Activated naive CD4-positive, alpha-beta T cell treated with Interleukin-2 at 50 U/mL for 16 hours (primary cell): ENCODE data around the gene MLX.
"Not testable (repeated sequence)": the region's sequence is repeated elsewhere in the genome, so short reads cannot be mapped to it uniquely, and the experiment has no call there.

ENCODE experiments used
- DNase-seq: peaks from one replicate; pipeline ENCODE4 v3.0.0-alpha.2; 2020

Gene MLX

DNA sequence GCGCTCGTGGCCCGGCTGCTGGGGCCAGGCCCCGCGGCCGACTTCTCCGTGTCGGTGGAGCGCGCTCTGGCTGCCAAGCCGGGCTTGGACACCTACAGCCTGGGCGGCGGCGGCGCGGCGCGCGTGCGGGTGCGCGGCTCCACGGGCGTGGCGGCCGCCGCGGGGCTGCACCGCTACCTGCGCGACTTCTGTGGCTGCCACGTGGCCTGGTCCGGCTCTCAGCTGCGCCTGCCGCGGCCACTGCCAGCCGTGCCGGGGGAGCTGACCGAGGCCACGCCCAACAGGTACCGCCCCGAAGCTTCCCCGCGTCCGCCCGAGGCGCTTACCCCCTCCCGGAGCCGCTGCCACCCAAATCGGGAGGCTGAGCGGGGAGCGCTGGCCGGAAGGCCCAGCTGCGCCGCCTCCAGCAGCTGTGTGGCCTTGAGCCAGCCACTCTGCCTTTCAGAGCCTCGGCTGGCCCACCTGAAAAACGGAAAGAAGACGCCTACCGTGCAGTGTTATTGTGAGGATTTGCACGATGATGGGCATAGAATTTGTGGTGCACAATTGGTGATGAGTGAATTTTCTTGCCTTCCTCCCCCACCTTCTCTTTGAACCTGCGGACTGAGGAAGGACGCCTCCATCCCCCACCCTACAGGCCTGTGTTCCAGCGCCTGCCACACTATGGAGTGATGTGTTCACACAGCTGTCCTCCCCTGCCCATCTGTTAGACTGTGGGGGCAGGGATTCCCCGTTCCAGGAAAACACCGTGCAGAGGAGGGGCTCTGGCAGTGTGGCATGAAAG, 30.3 kb upstream of the MLX start:
- peak; percentile 77 for DNase-seq

DNA sequence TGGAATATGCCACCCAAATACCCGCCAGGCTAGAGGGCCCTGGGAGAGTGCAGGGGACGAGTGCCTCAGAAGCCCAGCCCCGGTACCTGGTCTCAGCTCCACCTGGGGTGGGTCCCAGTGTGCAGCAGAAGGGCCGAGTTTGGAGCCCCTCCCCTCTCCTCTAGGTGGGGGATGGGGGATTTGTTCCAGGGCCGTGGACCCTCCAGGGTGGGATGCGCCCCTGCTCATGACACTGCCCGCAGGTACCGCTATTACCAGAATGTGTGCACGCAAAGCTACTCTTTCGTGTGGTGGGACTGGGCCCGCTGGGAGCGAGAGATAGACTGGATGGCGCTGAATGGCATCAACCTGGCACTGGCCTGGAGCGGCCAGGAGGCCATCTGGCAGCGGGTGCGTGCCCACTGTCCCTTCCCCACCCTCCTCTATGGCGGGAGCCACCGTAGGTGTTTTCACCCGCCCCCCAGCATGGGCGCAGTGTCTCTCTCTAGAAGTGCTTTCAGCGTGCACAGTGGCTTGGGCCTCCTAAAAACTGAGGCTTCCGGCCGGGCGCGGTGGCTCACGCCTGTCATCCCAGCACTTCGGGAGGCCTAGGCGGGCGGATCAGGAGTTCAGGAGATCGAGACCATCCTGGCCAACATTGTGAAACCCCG, 29.6 kb upstream of the MLX start:
- DNase-seq = no peak

DNA sequence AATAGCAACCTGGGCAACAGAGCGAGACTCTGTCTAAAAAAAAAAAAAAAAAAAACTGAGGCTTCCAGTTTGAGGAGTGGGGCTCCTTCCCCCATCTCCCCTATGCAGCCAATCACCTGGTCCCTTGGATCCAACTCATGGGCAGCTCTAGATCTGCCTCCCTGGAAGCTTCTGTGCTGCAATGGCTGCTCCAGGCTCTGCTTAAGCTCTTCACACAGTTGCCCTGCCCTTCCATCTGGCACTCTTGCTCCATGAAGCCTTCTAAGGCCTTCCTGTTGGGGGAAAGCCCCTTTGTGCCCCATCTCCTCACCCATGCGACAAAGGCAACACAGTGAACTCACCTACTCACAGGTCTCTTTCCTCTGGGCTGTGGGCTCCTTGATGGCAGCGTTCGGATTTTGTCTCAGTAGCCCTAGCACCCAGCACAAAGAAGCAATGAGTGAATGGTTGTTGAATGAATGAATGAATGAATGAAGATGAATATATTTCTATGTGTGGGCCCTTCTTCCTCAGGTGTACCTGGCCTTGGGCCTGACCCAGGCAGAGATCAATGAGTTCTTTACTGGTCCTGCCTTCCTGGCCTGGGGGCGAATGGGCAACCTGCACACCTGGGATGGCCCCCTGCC, 29.0 kb upstream of the MLX start:
- DNase-seq = no peak

DNA sequence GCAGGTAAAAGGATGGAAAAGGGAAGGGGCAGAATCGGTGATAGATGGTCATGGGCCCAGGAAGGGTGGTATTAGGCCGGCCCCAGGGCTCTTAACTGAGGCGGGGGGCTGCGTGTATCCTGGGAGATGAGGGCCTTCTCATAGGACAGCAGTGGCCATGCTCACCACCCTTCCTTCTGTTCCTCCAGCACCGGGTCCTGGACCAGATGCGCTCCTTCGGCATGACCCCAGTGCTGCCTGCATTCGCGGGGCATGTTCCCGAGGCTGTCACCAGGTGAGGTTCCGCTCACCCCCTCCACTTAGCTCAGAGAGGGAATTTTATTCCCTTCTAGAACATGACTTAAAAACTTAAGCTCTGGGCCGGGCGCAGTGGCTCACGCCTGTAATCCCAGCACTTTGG, 28.4 kb upstream of the MLX start:
- no peak for DNase-seq

DNA sequence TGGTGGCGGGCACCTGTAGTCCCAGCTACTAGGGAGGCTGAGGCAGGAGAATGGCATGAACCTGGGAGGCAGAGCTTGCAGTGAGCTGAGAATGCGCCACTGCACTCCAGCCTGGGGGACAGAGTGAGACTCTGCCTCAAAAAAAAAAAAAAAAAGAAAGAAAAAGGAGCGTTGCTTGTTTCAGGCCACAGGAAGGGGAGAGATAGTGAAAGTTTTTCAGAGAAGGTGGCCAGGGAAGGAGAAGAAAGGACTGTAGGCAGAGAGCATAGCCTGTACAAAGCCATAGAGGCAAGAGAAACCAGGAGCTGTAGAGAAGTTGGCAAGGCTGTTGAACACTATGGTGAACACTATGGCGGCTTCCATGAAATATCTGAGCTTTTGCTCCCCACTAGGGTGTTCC, 26.3 kb upstream of the MLX start:
- not testable (repeated sequence) for DNase-seq

DNA sequence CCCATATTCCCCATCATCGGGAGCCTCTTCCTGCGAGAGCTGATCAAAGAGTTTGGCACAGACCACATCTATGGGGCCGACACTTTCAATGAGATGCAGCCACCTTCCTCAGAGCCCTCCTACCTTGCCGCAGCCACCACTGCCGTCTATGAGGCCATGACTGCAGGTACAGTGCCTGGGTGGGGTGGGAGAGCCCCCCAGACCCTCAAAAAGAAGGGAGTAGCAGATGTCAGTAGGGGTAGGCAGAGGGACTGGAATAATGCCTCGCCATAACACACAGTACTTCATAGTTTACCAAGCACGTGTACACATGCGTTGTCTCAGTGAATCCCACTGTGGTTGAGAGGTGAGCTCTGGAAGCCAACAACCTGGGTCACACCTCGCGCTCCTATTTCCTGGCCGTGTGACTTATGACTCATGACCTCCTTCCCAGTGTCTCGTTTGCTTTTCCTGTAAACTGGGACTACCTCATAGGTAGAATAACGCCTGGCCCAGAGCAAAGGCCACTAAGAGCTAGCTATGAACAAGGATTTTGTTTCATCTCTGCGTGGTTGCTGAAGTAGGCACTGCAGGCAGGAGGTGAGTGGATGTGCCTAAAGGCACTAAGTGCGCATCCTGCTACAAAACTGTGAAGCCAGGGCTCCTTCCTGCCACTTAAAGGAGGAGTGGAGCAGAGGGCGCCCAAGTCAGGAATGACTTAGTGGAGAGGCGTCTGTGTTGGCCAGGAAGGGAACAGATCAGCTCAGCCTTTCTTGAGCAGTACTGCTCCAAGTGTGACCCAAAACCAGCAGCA, 25.7 kb upstream of the MLX start:
- no peak for DNase-seq

DNA sequence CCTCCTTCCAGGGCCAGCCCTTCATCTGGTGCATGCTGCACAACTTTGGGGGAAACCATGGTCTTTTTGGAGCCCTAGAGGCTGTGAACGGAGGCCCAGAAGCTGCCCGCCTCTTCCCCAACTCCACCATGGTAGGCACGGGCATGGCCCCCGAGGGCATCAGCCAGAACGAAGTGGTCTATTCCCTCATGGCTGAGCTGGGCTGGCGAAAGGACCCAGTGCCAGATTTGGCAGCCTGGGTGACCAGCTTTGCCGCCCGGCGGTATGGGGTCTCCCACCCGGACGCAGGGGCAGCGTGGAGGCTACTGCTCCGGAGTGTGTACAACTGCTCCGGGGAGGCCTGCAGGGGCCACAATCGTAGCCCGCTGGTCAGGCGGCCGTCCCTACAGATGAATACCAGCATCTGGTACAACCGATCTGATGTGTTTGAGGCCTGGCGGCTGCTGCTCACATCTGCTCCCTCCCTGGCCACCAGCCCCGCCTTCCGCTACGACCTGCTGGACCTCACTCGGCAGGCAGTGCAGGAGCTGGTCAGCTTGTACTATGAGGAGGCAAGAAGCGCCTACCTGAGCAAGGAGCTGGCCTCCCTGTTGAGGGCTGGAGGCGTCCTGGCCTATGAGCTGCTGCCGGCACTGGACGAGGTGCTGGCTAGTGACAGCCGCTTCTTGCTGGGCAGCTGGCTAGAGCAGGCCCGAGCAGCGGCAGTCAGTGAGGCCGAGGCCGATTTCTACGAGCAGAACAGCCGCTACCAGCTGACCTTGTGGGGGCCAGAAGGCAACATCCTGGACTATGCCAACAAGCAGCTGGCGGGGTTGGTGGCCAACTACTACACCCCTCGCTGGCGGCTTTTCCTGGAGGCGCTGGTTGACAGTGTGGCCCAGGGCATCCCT, 23.5 kb upstream of the MLX start:
- no peak for DNase-seq

DNA sequence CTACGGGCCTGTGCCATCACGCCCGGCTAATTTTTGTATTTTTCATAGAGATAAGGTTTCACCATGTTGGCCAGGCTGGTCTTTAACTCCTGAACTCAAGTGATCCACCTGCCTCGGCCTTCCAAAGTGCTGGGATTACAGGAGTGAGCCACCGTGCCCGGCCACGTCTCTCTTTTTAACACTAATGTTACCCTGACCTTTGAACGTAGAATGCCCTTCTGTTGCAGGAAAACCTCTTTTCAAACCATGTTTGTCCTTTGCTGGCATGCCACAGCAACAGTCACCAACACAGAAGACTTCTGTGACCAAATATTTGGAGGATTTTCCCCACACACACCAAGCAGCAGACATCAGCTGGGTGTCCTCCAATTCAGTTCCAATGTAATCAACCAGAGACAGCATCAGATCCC, 22.0 kb upstream of the MLX start:
- no peak for DNase-seq

DNA sequence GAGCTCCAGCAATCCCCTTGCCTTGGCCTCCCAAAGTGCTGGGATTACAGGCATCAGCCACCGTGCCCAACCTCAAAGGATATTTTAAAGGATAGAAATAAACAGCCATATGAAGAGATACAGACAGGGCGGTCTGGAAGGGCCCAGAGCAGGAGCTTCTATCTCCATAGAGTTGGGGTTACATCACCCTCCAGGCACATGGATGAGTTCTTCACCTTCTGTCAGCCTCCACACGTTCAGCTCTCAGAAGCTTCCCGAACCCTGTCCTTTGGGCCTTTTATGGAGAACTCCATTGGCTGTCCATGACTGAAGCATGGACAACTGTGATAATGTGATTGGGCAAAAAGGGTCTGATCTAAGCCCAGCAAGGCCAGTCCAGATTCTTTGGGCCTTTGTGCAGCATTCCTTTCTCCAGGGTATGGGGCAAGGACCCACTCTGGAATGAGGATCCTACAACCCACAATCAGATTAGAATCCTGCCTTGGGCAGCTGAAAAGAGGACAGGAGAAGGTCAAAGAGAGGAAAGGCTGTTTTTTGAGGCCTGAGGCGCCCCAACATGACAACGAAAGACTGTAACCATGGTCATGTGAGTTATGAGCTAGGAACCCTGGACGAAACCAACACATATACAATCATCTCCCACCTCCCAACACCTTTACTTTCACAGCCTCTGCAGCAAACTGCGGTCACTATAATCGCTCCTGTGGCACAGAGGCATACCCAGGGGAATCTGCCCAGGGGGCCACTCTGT, 21.0 kb upstream of the MLX start:
- not testable (repeated sequence) for DNase-seq

DNA sequence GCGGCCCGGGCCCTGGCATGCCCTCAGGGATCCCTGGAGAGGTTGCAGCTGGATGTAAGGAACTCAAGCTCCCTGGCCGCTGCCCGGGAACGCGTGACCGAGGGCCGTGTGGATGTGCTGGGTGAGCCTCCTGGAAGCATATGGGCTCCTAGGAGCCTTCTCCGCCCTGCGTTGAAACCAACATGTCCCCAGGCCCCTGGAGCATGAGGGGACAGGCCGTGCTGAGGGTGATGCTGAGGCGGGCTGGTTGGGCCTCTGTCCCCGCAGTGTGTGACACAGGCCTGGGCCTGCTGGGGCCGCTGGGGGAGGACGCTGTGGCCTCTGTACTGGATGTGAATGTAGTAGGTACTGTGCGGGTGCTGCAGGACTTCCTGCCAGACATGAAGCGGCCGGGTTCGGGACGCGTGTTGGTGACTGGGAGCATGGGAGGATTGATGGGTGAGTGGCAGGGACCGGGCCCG, 19.9 kb upstream of the MLX start:
- DNase-seq = no peak

DNA sequence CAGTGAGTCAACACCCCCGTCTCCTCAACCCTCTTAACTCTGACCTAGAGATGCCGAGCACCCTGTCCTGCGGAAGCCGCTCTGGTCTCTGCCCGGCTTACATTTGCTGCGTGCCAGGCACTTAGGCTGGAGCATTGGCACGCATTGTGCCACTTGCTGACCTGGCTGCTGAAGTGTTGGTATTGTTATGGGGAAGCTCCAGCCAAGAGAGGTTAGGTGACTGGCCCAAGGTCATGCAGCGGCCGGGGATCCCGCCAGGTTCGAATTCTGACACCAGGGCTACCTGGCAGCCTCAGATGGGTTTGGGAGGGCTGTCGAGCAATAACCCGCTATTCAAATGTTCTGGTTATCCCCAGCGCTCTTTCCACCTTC, 19.2 kb upstream of the MLX start:
- no peak for DNase-seq

DNA sequence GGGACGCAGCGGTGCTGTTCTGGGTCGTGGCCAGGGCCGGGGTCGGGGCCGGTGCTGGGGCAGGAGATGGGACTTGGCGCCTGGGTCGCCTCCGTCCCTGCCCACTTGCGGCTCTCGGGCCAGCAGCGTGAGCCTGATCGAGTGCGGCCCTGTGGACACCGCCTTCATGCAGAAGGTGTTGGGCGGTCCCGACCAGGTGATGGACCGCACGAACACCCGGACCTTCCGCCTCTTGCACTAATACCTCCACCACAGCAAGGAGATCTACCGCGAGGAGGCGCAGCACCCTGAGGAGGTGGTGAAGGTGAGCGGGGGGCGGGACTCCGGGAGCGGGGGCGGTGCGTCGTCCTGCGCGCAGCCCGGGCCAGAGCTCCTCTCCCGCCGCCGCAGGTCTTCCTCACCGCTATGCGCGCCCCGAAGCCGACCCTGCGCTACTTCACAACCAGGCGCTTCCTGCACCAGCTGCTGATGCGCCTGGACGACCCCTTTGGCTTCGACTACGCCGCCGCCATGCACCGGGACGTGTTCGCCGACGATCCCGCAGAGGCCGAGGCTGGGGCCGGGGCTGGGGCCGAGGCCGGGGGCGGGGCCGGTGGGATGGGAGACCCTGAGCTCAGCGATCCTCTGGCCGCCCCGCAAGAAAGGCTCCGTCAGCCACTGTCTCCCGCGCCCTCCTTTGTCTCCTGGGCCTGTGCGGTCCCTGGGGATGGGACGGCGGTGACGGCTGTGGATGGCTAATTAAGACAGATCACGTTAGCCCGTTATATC, 18.6 kb upstream of the MLX start:
- DNase-seq = peak; percentile 80

DNA sequence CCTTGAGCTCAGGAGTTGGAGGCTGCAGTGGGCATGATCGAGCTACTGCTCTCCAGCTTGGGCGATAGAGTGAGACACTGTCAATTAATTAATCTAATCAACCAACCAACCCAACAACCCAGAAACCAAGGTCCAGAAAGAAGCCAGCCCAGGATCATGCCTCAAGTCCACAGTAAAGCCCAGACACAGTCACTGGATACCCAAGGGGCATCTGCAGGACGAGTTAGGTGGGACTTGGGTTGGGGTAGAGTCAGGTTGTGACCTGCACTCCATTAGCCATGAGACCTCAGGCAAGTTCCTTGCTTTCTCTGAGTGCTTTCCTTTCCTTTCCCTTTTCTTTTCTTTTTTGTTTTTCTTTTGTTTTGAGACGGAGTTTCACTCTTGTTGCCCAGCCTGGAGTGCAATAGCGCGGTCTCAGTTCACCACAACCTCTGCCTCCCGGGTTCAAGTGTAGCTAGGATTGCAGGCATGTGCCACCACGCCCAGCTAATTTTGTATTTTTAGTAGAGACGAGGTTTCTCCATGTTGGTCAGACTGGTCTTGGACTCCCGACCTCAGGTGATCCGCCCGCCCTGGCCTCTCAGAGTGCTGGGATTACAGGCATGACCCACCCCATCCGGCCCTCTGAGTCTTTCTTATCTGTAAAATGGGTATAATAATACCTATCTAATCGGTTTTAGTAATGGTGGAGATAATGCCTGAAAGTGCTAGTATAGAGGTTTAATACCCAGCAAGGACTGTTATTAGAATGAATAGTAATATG, 17.7 kb upstream of the MLX start:
- DNase-seq = no peak

DNA sequence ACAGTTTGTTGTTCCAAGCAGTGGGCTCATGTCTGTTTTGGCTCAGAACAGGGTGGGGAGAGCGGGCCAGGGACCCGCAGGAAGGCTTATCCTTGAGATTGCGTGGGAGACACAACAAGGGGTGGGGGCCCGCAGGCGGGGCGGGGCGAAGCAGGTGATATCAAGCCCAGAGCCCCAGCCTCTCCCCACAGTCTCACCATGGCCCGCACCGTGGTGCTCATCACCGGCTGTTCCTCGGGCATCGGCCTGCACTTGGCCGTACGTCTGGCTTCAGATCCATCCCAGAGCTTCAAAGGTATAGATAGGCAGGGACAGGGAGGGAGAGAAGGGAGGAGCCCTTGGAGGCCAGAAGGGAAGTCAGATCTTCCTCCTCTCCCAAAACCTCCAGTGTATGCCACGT, 14.2 kb upstream of the MLX start, which contains the start of gene HSD17B1:
Gene HSD17B1, plus strand, starts transcription at position 188 of the 400 bp plus-strand sequence. Its CDS starts 11 bp downstream, at position 199.
- DNase-seq = not testable (repeated sequence)

DNA sequence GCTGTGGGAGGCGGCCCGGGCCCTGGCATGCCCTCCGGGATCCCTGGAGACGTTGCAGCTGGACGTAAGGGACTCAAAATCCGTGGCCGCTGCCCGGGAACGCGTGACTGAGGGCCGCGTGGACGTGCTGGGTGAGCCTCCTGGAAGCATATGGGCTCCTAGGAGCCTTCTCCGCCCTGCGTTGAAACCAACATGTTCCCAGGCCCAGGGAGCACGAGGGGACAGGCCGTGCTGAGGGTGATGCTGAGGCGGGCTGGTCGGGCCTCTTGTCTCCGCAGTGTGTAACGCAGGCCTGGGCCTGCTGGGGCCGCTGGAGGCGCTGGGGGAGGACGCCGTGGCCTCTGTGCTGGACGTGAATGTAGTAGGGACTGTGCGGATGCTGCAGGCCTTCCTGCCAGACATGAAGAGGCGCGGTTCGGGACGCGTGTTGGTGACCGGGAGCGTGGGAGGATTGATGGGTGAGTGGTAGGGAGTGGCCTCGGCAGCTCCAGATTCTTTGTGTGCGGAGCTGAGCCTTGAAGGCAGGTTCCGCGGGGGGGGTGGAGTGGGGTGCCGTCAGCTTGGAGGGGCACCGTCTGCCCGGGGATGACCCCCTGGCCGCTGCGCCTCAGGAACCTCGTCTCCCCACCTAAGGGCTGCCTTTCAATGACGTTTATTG, 13.6 kb upstream of the MLX start:
- DNase-seq = no peak

DNA sequence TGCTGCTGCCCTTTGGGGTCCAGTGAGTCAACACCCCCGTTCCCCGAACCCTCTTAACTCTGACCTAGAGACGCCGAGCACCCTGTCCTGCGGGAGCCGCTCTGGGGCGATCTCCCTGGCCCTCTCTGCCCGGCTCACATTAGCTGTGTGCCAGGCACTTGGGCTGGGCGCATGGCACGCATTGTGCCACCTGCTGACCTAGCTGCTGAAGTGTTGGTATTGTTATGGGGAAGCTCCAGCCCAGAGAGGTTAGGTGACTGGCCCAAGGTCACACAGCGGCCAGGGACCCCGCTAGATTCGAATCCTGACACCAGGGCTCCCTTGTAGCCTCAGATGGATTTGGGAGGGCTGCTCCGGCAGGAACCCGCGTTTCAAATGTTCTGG, 13.0 kb upstream of the MLX start:
- DNase-seq = peak; percentile 21

DNA sequence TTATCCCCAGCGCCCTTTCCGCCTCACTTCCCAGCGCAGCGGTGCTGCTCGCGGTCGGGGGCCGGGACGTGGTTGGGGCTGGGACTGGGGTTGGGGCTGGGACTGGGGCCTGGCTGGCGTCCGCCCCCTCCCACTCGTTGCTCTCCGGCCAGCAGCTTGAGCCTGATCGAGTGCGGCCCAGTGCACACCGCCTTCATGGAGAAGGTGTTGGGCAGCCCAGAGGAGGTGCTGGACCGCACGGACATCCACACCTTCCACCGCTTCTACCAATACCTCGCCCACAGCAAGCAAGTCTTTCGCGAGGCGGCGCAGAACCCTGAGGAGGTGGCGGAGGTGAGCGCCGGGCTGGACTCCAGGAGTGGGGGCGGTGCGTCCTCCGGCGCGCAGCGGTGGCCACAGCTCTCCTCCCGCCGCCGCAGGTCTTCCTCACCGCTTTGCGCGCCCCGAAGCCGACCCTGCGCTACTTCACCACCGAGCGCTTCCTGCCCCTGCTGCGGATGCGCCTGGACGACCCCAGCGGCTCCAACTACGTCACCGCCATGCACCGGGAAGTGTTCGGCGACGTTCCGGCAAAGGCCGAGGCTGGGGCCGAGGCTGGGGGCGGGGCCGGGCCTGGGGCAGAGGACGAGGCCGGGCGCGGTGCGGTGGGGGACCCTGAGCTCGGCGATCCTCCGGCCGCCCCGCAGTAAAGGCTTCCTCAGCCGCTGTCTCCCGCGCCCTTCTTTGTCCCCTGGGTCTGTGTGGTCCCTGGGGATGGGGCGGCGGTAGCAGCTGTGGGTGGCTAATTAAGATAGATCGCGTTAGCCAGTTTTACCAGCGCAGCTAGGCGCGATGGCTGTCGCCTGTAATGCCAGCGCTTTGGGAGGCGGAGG, 12.4 kb upstream of the MLX start:
- DNase-seq = peak; percentile 71

DNA sequence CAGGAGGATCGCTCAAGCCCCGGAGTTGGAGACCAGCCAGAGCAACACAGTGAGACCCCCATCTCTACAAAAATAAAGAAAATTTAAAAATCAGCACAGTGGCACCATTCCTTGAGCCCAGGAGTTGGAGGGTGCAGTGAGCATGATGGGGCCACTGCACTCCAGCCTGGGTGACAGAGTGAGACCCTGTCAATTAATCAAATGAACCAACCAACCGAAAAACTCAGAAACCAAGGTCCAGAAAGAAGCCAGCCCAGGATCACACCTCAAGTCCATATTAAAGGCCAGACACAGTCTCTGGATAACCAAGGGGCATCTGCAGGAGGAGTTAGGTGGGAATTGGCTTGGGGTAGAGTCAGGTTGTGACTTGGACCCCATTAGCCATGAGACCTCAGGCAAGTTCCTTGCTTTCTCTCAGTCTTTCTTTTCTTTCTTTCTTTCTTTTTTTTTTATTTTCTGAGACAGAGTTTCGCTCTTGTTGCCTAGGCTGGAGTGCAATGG, 11.7 kb upstream of the MLX start:
- DNase-seq = no peak
